GM06990 (cell line): ENCODE data around the gene VCAM1.

Experiments used
- DNase-seq: peaks from one replicate; pipeline ENCODE4 v3.0.0-alpha.2; 2011; ENCODE audit not compliant: insufficient read length; ENCODE audit errors: extremely low read depth
- H3K27me3 ChIP-seq: replicated peaks from 2 replicates; pipeline ENCODE4 v1.6.0; 2011; ENCODE audit warnings: low read length; ENCODE audit not compliant: control insufficient read depth, insufficient read depth
- H3K36me3 ChIP-seq: 2 replicates; pipeline ENCODE4 v1.5.1; 2011; ENCODE audit warnings: low read length; ENCODE audit not compliant: control insufficient read depth, insufficient read depth
- H3K4me3 ChIP-seq: replicated peaks from 2 replicates; pipeline ENCODE4 v1.5.1; 2011; ENCODE audit warnings: low read depth, mild to moderate bottlenecking, control low read depth, low read length
- CTCF ChIP-seq: IDR thresholded peaks from 2 replicates; pipeline ENCODE4 v1.5.1; 2011; ENCODE audit warnings: low read length, control low read depth, mild to moderate bottlenecking, inconsistent platforms; ENCODE audit not compliant: insufficient read depth, poor library complexity, severe bottlenecking

The VCAM1 gene

DNA sequence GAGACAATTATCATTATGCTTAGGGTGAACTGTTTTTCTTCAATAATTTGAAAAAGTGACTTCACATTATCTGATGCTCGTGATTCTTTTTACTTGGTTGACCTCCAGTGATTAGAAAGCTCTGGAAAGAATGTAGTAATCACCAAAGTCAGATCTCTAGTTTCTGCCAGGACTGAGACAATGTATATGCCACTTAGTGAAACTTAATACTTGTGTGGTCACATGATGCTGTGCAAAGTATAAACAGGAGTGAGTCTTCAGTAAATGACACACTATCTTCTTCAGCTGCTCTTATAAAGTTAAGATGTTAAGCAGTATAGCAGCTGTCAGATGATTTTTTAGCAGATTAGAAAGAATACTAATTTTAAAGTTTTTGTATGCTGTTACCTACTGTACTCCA lies 17.2 kb downstream of the VCAM1 start:
- no peak for TF ChIP-seq CTCF
- no peak overlapping the region for H3K4me3 ChIP-seq
- H3K36me3 ChIP-seq, result no peaks in the 10 kb centered on the region
- DNase-seq, result no peak
- H3K27me3 ChIP-seq, result no peaks in the 10 kb centered on the region

- Histone ChIP-seq H3K4me3 (no peak overlapping the region), H3K36me3 (no peaks in the 10 kb centered on the region), H3K27me3 (no peaks in the 10 kb centered on the region)
- DNase-seq, result no peak
- no peak for TF ChIP-seq CTCF
These were observed 27.0 kb downstream of the VCAM1 start for GRCh38 chr1:100746542-100746932.

DNA sequence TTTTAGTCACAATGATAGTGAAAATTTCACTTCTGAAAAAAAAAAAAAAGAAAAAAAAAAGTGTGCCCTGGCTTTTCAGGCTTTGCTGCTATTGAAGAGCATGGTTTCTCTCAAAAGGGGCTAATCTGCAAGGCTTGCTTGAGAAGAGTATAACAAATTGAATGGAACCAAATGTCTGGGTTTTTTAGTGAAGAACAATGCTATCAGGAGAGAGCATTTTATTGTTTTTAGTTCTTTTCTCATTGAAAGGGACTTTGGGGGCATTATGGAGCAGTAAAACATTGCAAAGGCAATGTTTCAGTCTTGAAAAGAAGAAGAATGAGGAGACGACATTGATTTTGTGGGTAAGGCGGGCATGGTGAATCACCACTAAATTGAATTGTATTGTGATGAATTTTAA lies 28.2 kb downstream of the VCAM1 start:
- no peak overlapping the region for H3K4me3 ChIP-seq
- no peaks in the 10 kb centered on the region for H3K36me3 ChIP-seq
- no peaks in the 10 kb centered on the region for H3K27me3 ChIP-seq
- TF ChIP-seq CTCF, result no peak
- DNase-seq, result no peak

GRCh38 chr1:100750005-100750885 lies 30.7 kb downstream of the VCAM1 start:
- DNase-seq, result no peak
- no peak for TF ChIP-seq CTCF
- no peaks in the 10 kb centered on the region for H3K27me3 ChIP-seq
- no peak overlapping the region for H3K4me3 ChIP-seq
- no peaks in the 10 kb centered on the region for H3K36me3 ChIP-seq

- Histone ChIP-seq H3K27me3 (no peaks in the 10 kb centered on the region), H3K4me3 (no peak overlapping the region), H3K36me3 (no peaks in the 10 kb centered on the region)
- DNase-seq, result no peak
- TF ChIP-seq CTCF, result no peak
These were observed 33.2 kb downstream of the VCAM1 start for GRCh38 chr1:100752791-100753190.
